Measurements from ENCODE around the gene FOXF2.

FOXF2 gene

DNA sequence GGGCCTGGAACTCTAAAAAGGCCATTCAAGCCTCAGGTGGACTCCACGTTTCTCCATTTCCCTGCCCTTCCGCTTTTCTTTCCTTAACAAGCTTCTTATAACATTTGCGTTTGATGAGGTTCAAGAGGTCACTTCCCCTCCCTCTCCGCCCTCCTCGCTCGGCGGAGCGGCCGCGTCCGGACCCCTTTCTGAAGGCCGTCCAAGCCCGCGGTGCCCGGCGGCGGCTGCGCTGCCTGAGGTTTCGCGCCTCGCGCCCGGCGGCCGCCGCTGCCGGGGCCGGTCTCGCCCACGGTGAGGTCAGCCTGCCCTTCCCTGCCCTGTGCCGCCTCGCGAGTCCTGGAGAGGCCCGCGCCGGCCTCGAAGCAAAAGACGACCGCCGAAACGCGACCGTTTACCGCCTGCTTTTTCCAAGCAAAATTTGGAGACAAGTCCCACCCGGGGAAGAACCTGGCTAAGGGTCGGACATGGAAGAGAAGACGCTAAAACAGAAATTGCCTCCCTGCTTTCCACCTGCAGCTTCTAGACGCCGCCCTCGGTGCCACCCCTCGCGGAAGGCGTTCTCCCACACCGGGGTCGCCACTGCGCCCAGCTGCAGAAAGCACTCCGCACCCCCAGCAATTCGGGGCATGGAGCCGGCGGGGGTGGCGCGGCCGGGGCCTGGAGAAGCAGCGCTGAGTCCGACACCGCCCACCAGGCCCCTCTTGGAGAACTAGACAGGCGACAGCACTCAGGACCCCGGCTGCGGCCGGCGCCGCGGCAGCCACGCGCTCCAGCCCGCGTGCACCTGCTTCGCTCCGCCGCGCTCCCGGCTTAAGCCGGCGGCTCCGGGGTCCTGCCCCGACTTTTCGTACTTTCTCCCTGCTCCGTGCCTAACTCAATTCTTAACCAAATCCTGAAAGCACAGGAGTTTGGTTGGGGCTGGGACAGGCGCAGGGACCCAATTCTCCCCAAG is 11.0 kb upstream of the FOXF2 start:
- no peak for DNase-seq (ENCODE audit: low spot score)

DNA sequence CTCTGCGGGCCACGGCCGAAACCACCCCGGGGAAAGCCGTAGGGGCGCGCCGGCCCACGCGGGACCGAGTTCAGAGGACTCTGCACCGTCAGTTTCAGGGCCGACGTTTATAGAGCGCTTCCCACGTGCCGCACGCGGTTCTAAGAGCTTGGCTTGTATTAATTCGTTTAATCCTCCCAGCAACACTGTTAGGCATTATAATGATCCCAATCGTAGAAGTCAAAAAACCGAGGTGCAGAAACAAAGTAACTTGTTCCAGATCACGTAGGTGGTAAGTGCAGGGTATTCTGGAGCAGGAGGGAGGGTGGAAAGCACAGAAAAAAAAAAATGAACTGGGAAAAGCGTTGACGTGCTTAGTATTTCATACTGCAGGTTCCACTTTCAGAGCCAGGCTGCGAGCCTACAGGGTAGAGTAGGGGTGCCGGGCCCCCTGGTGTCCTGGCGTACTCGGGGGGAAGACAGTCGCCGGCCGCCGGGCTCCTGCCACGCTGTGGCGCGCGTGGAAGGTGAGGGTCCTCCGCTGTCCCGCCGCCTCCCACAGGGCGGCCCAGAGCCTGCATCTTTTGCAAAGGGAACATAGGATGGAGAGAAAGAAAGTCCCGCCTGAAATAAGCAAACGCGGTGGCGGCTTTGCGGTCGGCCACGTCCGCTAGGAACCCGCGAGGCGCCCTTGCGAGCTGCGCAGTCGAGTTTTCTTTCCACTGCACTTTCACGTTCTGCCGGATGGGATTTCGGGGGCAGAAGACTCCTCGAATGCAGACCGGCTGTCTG is 10.2 kb upstream of the FOXF2 start:
- DNase-seq (ENCODE audit: low spot score), result no peak

DNA sequence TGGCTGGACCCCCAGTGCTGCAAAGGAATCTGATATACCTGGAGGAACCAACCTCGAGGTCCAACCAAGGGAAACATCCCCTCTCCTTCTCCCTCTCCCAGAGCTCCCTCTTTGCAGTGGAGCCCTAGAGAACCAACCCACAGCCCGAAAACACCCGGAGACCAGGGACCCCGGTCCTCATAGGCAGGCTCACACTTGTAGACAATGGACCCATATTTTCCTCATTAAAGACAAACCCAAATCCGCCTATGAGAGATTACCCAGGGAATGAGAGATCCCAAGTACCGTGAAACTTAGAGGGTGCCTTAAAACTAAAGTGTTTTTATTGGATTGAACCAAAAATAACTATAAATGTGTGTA is 9.6 kb upstream of the FOXF2 start:
- DNase-seq (ENCODE audit: low spot score), result no peak

DNA sequence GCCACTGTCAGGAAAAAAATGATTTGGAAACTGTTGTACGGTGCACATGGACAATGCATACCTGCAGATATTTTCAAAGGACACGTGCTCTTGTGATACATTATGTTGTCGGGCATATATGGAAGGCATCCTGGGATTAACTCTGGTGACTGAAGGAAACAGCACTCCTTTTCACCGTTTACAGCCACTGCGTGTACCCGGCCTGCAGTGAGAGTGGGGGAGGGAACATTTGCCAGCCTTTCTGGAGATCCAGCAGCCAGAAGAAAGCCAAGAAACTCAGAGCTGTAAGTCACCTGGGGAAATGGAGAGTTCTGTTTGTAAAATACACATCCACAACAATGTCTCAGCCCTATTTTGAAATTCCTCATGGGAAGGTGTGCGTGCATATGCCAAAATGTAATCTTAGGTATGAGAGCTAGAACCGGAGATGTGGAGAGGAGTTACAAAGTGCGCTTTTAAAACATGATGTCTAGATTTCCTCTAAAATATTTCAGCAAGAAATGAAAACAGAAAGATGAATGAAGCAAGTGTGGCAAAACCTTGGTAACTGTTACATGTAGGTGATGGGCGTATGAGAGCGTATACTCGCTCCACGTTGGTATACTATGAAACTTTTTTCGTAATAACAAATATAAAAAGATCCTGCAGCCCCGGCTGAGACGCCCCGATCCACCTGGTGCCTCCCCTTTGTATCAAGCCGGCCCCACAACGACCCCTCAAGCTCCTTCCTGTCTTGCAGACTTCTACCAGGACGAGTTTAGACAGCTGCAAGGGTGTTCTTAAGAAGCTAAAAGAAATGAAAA is 8.6 kb upstream of the FOXF2 start:
- DNase-seq (ENCODE audit: low spot score), result no peak

DNA sequence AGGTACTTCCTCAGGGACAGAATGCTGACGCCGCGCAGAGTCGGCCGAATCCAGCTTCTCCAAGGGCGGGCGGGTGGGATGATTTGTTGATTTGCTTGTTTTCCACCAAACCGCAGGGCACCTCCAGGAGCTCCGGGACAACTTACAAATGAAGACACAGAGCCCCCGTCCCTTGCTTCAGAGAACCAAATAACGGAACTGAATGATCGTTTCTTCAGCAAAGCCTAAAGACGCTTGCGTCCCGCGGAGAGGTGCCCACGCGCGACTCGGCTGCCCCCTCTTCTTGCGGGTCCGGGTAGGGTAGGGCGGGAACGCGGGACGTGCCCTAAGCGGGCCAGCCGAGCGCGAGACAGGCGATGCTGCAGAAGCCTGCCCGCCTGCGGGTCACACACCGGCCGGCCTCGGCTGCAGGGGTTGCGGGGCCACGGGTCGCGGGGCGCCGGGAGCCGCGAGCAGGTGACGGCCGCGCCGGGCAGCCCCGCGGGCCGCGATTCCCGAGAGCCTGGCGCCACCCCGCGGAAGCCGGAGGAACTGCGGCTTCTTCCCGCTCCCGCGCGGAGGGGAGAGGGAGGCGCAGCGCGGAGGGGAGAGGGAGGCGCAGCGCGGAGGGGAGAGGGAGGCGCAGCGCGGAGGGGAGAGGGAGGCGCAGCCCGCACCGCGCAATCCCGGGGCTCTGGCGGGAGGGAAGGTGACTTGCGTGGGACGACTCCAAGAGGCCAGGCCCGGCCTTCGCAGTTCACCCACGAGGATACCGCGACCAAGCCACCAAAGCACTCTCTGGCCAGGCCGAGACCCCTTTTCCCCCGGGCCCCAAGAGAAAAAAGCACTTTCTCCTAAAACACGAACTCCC is 7.7 kb upstream of the FOXF2 start:
- DNase-seq (ENCODE audit: low spot score), result peak; percentile 8

DNA sequence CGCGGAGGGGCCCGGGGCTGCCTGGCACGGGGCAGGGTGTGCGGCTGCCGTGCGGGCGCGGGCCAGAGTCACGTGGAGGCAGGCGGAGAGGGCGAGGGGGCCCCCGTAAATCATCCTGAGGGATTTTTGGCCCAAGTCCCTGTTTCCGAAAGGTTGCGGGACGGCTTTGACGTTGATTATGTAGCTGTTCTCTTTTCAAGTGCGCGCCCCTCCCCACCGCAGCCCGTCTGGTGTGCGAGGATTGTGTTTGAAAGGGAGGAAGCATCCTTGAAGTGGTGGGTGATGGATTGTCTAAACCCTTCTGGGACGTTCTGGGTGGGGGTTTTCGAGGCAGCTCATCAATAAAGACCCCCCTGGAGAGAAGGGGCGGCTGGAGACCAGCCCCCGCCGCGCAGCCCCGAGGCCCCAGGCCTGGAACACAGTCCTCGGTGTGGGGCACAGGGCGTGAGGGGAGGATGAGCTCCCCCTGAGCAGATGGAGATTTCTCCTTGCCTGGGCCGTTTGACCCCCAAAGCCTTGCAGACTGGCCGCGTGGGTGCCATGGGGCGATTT is 7.0 kb upstream of the FOXF2 start:
- DNase-seq (ENCODE audit: low spot score), result no peak

DNA sequence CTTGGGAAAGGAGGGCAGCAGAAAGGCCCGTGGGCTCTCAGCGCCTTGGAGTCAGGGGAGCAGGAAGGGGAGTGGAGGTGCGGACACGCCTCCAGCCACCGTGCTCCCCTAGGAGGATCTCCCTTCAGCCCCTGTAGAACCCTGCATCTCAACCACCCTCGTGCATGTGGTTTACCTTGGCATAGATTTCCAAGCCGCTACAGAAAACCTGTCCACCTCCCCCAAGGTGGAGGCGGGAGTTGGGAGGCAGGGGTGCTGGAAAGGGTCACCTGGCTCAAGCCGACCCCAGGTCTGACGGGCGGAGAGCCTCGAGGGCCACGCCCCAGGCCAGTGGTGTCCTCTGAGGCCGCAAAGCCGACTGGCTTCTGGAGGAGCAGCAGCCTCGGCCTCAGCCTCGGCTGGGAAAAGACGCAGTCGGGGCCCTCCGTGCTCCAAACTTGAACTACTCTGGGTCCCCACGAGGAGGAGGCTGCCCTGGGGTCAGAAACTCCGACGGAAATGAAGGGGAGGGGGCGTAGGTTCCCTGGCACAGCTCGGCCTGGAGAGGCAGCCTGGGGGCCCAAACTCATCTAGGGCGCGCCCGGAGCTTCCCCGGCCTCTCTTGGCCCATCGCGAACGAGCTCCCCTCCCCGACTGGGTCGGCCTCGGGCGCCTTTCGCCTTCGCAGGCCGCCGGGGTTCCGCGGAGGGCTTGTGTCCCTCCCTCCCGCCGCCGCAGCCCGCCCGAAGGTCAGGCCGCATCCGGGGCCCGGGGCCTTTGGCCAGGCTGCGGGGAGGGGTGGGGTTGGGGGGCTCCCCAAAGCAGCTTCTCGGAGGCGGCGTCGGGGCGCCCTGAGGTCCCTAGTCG is 6.3 kb upstream of the FOXF2 start:
- no peak for DNase-seq (ENCODE audit: low spot score)

DNA sequence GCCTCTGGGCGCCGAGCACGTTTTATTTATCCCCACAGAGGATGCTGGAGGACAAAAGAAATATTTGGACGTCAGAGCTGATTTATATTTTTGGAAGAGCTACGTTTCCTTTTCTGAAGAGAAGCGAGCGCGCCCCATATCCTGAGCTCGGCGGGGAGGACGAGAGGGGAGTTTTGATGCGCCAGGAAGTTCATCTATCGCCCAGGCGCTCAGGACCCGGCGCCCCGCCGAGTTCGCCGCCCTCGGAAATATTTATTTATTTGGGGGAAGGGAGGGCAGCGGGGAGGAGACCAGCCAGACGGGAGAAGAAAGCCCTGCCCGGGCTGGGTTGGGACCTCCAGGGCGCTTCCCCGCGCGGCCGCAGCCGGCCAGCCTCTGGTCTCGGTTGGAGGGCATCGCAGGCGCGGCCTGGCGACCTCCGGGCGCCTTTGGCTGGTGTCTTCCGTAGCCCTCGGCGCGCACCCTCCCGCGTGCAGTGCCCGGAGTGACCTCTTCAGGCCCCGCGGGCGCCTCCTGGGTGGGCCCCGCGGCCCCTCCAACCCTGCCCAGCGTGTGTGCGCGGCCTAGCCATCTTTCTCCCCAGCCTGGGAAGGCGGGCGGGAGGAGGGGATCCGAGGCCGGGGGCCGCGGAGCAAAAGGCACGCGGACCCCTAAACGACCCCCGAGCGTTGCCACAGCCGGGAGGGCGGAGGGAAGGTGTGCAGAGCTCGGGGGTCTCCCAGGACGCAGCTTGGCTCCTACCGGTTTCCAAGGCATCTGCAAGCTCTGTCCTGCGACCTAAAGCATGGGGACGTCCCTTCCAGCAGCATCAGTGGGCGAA is 5.4 kb upstream of the FOXF2 start:
- DNase-seq (ENCODE audit: low spot score), result no peak

DNA sequence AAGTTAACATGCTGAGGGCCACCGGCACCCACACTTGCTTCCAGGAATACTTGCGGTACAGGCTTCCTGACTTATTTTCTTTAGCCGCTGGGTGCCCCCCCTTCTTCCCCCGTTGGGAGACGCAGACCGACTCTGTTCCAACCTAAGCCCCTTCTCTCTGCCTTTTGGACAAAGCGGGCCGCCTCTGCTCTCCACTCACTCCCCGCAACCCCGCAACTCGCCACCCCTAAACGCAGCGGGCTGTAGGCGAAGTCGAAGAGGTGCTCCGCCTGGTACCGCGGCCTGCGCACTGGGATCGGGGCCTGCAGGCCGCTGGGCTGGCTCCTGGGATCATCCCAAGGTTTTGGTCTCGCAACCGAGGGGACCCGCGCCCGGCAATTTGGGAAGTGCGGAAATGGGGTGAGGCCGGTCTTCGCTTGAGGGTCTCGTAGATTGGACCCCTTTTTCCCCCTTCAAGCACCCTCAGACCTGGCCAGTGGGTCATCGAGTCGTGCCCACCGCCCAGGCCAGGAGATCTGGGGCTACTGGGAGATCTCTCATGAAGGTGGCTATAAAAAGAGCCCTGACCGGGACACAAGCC is 4.7 kb upstream of the FOXF2 start:
- DNase-seq (ENCODE audit: low spot score), result no peak

DNA sequence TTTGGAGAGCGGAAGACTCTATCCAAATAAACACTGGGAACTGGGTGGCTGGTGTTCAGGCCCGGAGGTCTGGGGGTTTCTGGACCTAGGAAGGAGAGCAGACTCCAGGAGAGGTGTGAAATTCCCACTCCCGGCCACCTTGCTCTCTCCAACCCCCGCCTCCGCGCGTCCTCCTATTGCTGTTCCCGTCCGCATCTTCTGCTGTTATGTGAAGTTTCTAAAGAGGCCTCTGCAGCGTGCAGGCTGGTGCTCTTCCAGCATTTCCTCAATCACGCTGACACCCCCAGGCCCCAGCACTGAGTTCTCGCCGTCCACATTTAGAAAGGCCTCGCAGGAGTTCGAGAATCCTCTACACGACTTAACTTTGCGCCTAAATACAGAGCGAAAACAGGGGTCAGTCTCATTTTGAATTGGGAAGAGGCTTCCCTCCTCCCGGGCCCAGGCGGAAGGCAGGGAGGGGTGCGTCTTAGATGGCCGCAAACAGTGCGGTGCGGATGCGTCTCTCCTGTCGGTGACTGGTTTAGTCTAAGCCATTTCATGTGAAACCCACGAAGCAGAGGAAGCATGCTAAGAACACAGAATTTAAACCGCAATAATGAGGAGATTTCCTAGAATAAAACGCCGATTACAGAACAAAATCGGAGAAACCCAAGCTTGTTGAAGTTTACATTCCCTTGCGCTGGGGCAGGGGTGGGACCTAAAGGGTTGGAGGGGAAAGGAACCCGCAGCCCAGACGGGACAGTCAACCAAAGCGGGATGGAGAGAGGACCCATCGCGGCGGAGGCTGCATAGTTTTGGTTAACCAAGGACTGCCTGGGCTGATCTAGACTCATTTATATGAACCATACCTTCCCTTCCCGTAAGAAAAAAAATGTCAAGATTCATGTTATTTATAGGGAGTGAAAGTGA is 4.0 kb upstream of the FOXF2 start:
- no peak for DNase-seq (ENCODE audit: low spot score)

DNA sequence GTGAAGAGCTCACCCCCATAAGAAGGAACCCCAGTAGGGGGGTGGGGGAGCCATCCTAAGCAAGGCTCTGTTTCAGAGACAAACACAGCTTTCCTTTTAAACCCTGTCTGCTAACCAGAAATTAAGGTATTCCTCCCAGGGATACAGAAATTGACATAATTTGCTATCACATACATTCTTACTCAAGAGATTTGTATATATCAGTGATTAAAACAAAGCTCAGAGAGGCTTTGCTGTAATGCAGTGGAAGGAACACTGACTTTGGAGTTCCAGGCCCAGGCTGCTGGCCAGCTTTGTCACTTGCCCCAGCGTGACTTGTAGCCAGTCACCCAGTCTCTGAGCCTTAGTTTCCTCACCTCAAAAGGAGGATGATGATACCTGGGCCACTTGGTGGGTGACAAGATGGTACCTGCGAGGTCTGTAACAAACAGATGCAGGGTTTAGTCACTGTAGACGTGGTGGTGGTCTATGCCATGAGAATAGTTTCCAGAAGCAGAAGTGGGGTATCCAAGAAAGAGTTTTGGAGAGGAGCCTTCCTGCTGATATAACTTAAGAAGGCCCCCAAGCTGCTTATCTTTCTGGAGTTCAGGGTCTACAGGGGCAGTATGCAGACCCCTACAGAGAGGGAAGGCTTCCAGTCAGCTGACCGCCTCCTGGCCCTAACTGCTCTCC is 3.2 kb upstream of the FOXF2 start:
- no peak for DNase-seq (ENCODE audit: low spot score)

DNA sequence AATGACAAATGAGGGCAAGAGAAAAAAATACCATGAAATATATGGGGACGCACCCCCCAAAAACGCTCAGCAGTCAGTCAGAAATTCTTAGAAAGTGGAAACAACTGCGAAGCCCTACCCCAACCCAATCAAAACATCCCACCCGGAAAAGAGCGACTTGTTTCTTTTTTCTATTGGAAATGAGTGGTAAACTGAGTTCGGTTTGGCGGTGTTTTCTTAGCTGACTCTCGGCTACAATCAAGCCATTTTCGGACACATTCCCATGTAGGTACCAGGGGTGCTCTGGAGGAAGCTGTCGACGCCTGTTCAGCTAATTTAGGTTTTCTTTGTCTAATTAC is 1.9 kb upstream of the FOXF2 start:
- DNase-seq (ENCODE audit: low spot score), result no peak

DNA sequence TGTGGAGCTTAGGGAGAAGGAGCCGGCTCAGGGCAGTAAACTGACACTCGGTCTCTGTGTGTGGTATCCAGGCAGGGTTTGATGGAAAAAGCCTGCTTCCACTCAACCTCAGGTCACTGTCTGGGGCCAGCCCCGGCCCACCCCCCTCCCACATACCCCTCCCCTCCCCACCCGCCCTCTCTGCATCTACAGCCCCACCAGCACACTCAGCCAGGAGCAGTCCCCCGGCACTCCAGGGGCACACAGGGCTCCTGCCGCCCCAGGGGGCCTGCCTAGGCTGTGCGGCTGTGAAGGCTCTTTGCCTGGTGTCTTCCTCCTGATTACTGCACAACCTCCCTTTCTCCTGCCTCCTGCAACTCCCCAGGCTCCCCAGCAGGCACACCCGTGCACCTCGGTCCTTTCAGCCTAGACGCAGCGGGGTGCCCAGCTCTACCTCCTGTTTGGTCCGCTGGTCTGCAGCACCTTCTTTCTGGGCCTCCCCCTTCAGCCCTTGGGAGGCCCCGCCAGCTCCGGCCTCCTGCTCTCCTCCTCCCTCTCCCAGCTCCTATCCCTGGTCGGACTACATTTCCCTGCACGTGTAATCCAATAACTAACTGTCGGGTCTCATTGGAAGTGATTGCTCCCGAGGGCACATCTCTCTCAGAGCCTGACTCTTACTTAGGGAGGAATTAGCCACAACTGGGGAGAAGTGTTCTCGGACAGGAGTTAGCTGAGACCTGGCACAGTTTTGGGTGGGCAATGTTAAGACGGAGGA is 1.3 kb upstream of the FOXF2 start:
- no peak for DNase-seq (ENCODE audit: low spot score)

DNA sequence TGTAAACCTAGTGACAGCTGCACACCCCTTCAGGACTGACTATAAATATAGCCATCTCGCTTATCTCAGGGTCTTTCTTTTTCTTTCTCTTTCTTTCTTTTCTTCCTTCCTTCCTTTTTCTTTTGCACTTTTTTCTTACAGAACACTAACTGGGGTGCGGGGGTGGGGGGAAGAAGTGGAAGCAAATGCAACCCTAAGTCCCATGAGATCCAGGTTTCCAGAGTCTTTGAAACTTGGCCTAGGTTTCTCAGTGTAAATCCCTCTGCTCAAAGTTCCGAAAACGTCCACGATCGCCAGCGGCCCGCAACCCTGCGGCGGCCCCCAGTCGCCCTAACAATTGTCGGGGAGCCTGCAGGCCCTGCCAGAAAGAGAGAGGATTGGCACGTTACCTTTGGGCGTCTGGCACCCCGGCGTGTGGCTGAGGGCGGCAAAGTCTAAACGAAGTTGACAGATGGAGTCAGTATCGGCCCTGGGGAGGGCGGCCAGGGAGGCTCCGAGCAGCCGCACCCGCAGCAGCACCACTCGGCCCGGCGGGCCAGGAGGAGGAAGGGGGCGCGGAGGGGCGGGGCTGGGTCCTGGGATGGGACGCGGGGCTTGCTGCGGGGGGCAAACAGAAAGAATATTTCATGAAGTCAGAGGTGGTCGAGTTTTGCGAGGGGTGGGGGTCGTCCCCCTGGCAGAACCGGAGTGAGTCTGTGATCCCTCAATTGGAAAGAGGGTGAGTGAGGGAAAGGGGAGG is 577 bp upstream of the FOXF2 start:
- no peak for DNase-seq (ENCODE audit: low spot score)

DNA sequence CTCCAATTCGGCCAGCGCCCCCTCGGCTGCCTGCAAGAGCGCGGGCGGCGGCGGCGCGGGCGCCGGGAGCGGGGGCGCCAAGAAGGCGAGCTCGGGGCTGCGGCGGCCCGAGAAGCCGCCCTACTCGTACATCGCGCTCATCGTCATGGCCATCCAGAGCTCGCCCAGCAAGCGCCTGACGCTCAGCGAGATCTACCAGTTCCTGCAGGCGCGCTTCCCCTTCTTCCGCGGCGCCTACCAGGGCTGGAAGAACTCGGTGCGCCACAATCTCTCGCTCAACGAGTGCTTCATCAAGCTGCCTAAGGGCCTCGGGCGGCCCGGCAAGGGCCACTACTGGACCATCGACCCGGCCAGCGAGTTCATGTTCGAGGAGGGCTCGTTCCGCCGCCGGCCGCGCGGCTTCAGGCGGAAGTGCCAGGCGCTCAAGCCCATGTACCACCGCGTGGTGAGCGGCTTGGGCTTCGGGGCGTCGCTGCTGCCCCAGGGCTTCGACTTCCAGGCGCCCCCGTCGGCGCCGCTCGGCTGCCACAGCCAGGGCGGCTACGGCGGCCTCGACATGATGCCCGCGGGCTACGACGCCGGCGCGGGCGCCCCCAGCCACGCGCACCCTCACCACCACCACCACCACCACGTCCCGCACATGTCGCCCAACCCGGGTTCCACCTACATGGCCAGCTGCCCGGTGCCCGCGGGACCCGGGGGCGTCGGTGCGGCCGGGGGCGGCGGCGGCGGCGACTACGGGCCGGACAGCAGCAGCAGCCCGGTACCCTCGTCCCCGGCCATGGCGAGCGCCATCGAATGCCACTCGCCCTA is 963 bp downstream of the FOXF2 start:
- DNase-seq (ENCODE audit: low spot score), result no peak
